Gastroesophageal sphincter (tissue), 4 donors: ENCODE results near the gene SH2B3. TPM values are rescaled to one million over a fixed set of nuclear protein-coding genes. Genes with fewer than 3 reads are reported as not detected.
"Not testable (repeated sequence)": the region's sequence is repeated elsewhere in the genome, so short reads cannot be mapped to it uniquely, and the experiment has no call there.

Source experiments
- ATAC-seq: fragments of 150-250 bp; one replicate; pipeline ENCODE4 v1.9.1; 2016; ENCODE audit warnings: mild to moderate bottlenecking, moderate library complexity
- H3K27ac ChIP-seq, 4 donors: fragments of 200-600 bp; sonication (generic) in 3 of 4; 1 replicate in 3 of 4; 2 replicates in 1 of 4; pipeline ENCODE4 v1.5.1; 2016 to 2019
- H3K27me3 ChIP-seq: fragments of 200-600 bp; sonication (generic); one replicate; pipeline ENCODE4 v1.5.1; 2019
- H3K36me3 ChIP-seq, 2 donors: fragments of 200-600 bp; sonication (generic); one replicate each; pipeline ENCODE4 v1.5.1; 2019; ENCODE audit warnings: control low read depth in 1 of 2
- H3K4me1 ChIP-seq, 3 donors: fragments of 200-600 bp; sonication (generic); 1 replicate in 2 of 3; 2 replicates in 1 of 3; pipeline ENCODE4 v1.5.1; 2016 to 2019; ENCODE audit warnings: control low read depth in 2 of 3
- H3K4me3 ChIP-seq, 2 donors: fragments of 200-600 bp; sonication (generic); one replicate each; pipeline ENCODE4 v1.5.1; 2019; ENCODE audit warnings: mild to moderate bottlenecking in 1 of 2, moderate library complexity in 1 of 2
- H3K9me3 ChIP-seq, 3 donors: fragments of 200-600 bp; sonication (generic); one replicate each; pipeline ENCODE4 v1.5.1; 2017 to 2019; ENCODE audit warnings: control low read depth in 2 of 3
- EP300 ChIP-seq: sonication (generic); formaldehyde crosslinking; IDR thresholded peaks from one replicate; pipeline ENCODE4 v1.6.1; 2017; ENCODE audit warnings: antibody characterized with exemption, mild to moderate bottlenecking
- POLR2A ChIP-seq, 2 donors: fragments of 450-650 bp; IDR thresholded peaks; one replicate each; pipeline ENCODE4 v1.6.1; 2017; ENCODE audit warnings: antibody characterized with exemption in 2 of 2, mild to moderate bottlenecking in 2 of 2, moderate library complexity in 1 of 2
- POLR2AphosphoS5 ChIP-seq: sonication (generic); formaldehyde crosslinking; IDR thresholded peaks from one replicate; pipeline ENCODE4 v1.6.1; 2017; ENCODE audit warnings: antibody characterized with exemption
- WGBS, 2 donors: methylation state at CpG; one replicate each; pipeline ENCODE4 v1.1.5; 2018; ENCODE audit warnings: low coverage in 1 of 2; 5-methylcytosine and 5-hydroxymethylcytosine counted together
- total RNA-seq, 4 donors: library from RNA; depleted of rRNA; stranded (reverse); fragments of >200 nt; gene quantifications; one replicate each; pipeline ENCODE4 v1.1.0, GENCODE V29; 2016
- TF ChIP-seq, protein P1 (sequence below), 4 experiments: fragments of 200-600 bp in 2 of 4; fragments of 450-650 bp in 2 of 4; sonication (generic) in 1 of 4; IDR thresholded peaks; one replicate each; pipeline ENCODE4 v1.5.1; 2017 to 2019; ENCODE audit warnings: antibody characterized with exemption in 4 of 4, mild to moderate bottlenecking in 2 of 4, moderate library complexity in 2 of 4

The SH2B3 gene
- total RNA-seq, 4 donors from 2014 or later = 17.0 to 33.1 (median 23.3) TPM

DNA sequence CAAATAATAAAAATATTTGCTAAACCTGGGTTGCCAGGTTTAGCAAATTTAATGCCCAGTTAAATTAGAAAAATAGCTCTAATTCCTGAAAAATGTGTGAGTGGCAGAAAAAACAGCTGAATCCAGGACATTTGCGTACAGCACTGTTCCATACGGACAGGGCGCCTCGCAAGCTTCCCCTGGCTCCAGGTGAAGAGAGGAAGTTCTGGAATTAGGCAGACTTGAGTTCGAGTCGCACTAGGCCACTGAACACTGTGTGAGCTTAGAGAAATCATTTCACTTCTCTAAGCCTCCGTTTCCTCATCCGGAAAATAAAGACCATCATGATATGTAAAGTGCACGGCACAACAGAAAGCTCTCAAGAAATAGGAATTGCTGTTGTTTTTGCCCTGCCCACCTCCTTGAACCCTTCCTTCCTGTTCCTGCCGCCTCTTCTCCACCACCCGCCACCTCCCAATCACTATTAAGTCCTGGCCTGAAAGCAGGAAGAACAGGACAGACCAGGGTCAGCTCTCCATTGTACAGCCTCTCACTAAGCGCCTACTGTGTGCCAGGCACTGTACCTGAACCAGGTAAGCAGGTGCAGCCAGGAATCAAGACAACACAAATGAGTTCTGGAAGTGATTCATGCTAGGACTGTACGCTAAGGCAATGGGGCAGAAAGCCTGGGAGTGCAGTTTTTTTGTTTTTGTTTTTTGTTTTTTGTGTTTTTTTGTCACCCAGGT lies 36.1 kb upstream of the SH2B3 start:
- TF ChIP-seq EP300 = no peak
- TF ChIP-seq, protein P1, sequence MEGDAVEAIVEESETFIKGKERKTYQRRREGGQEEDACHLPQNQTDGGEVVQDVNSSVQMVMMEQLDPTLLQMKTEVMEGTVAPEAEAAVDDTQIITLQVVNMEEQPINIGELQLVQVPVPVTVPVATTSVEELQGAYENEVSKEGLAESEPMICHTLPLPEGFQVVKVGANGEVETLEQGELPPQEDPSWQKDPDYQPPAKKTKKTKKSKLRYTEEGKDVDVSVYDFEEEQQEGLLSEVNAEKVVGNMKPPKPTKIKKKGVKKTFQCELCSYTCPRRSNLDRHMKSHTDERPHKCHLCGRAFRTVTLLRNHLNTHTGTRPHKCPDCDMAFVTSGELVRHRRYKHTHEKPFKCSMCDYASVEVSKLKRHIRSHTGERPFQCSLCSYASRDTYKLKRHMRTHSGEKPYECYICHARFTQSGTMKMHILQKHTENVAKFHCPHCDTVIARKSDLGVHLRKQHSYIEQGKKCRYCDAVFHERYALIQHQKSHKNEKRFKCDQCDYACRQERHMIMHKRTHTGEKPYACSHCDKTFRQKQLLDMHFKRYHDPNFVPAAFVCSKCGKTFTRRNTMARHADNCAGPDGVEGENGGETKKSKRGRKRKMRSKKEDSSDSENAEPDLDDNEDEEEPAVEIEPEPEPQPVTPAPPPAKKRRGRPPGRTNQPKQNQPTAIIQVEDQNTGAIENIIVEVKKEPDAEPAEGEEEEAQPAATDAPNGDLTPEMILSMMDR (IDR thresholded peaks at IDR 0.05) = no peak
- no peak for TF ChIP-seq POLR2AphosphoS5
- no peak for TF ChIP-seq POLR2A (IDR thresholded peaks at IDR 0.05)
- no peaks in the 10 kb centered on the region for H3K9me3 ChIP-seq
- H3K27me3 ChIP-seq = no peaks in the 10 kb centered on the region
- WGBS, 2 donors = 31 to 38% methylated on average over 11 to 13 of the region's 13 CpGs
- peaks cover 0 to 17% of the 10 kb centered on the region in 2 donors for H3K36me3 ChIP-seq
- ATAC-seq = no peak
- peak overlapping the region; percentile 61 to 94 for H3K4me3 ChIP-seq
- H3K4me1 ChIP-seq = peaks cover 0 to 31% (median 11%) of the 10 kb centered on the region in 3 donors
- peak overlapping the region in 3 of 4 donors; percentile 22 to 82 (median 76) for H3K27ac ChIP-seq

GRCh38 chr12:111373231-111373630 lies 32.5 kb upstream of the SH2B3 start:
- not testable (repeated sequence) for H3K4me3 ChIP-seq, H3K36me3 ChIP-seq, ATAC-seq, H3K27me3 ChIP-seq, H3K27ac ChIP-seq, H3K9me3 ChIP-seq
- H3K4me1 ChIP-seq = peaks cover 0 to 16% (median 0%) of the 10 kb centered on the region in 3 donors
- WGBS, 2 donors = 100% methylated on average over 1 of the region's 1 CpG

DNA sequence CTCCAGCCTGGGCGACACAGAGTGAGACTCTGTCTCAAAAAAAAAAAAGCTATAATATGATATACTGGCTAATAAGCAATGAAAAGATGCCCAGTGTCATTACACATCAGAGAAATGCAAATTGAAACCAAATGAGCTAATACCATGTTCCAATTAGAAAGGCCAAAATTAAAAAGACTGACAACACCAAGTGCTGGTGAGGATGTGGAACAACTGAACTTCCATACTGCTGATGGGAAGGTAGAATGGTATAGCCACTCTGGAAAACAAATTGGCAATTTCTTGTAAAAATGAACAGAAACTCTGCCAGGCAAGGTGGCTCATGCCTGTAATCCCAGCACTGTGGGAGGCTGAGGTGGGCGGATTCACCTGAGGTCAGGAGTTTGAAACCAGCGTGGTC lies 28.3 kb upstream of the SH2B3 start:
- ATAC-seq = no peak
- Histone ChIP-seq H3K27me3 (peaks cover 5% of the 10 kb centered on the region), H3K4me1 (no peaks in the 10 kb centered on the region), H3K27ac (no peak overlapping the region), H3K4me3 (no peak overlapping the region), H3K36me3 (no peaks in the 10 kb centered on the region), H3K9me3 (no peaks in the 10 kb centered on the region)
- WGBS, 2 donors = 84 to 90% methylated on average over 2 to 3 of the region's 3 CpGs
- TF ChIP-seq EP300 (no peak), POLR2A (IDR thresholded peaks at IDR 0.05) (no peak)

GRCh38 chr12:111379942-111380554 lies 25.7 kb upstream of the SH2B3 start:
- TF ChIP-seq, protein P1 (IDR thresholded peaks at IDR 0.05) = no peak
- TF ChIP-seq POLR2A (IDR thresholded peaks at IDR 0.05) (no peak), EP300 (no peak), POLR2AphosphoS5 (no peak)
- Histone ChIP-seq H3K4me1 (no peaks in the 10 kb centered on the region), H3K9me3 (no peaks in the 10 kb centered on the region), H3K27ac (no peak overlapping the region), H3K36me3 (no peaks in the 10 kb centered on the region), H3K4me3 (no peak overlapping the region), H3K27me3 (peaks cover 5% of the 10 kb centered on the region)
- 85 to 91% methylated on average over 3 to 5 of the region's 6 CpGs for WGBS, 2 donors
- no peak for ATAC-seq

- no peak for TF ChIP-seq POLR2AphosphoS5
- no peak for TF ChIP-seq POLR2A (IDR thresholded peaks at IDR 0.05)
- no peak for TF ChIP-seq EP300
- TF ChIP-seq, protein P1 (IDR thresholded peaks at IDR 0.05) = no peak
- H3K36me3 ChIP-seq = no peaks in the 10 kb centered on the region
- H3K27ac ChIP-seq = no peak overlapping the region
- no peaks in the 10 kb centered on the region for H3K4me1 ChIP-seq
- no peak for ATAC-seq
- H3K4me3 ChIP-seq = no peak overlapping the region
- H3K9me3 ChIP-seq = no peaks in the 10 kb centered on the region
- WGBS, 2 donors = 93% methylated on average over 4 of the region's 5 CpGs; no CpG with 5 or more reads in 1 of the 2 donors
- H3K27me3 ChIP-seq = peaks cover 5% of the 10 kb centered on the region
These were observed 21.1 kb upstream of the SH2B3 start for GRCh38 chr12:111384596-111384995.

GRCh38 chr12:111386885-111387284 lies 18.8 kb upstream of the SH2B3 start:
- 13 to 37% methylated on average over 3 of the region's 3 CpGs for WGBS, 2 donors

More at GRCh38 chr12:111386885-111387284, 18.8 kb upstream of the SH2B3 start:
- H3K9me3 ChIP-seq = no peaks in the 10 kb centered on the region
- H3K27me3 ChIP-seq = peaks cover 5% of the 10 kb centered on the region
- no peak for TF ChIP-seq POLR2A (IDR thresholded peaks at IDR 0.05)
- TF ChIP-seq, protein P1 (IDR thresholded peaks at IDR 0.05) = no peak
- no peak for TF ChIP-seq POLR2AphosphoS5
- TF ChIP-seq EP300 = no peak
- no peak overlapping the region for H3K4me3 ChIP-seq
- no peaks in the 10 kb centered on the region for H3K36me3 ChIP-seq
- H3K4me1 ChIP-seq = no peaks in the 10 kb centered on the region
- ATAC-seq = no peak
- H3K27ac ChIP-seq = no peak overlapping the region
